ENCODE measurements around the gene PAWR. TPM values are rescaled to one million over a fixed set of nuclear protein-coding genes. Genes with fewer than 3 reads are reported as not detected.

PAWR gene
- total and polyA plus RNA-seq, 2 of the 13 experiments (the other 11 are each of a cell fraction or from before 2014, with no cell fraction given): 29.1 to 36.1 TPM

DNA sequence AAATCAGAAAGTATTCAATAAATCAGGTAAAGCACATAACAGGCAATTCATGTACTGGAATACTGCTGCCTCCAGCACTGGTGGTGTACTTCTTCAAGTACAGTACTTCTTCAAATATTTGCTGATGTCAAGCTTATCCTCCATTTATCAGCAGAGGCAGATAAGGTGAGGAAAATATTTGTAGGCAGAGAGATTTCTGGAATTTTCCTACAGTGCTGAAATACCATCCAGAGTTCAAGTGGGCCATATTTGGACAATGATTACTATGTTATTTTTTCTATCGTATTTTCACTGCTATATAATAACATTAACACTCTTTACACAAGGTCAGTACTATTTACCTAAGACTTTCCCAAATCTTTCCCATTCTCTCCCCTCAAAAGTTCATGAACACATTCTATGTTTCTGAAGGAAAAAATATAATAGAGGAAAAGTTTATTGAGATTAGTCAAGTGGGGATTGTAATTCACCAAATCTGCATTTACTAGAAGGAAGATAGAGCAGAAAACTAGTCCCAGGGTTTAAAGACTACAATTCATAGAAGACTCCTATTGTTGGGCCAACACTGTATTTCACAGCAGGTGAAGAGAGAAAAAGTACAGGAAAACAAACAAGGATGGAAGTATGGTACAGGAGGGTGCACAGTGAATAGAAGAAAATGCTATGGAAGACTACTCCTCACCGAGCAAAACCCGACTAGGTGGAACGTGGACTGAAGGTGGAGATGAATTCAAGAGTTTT lies 141.1 kb downstream of the PAWR start (continued):
- TF ChIP-seq, protein P1, sequence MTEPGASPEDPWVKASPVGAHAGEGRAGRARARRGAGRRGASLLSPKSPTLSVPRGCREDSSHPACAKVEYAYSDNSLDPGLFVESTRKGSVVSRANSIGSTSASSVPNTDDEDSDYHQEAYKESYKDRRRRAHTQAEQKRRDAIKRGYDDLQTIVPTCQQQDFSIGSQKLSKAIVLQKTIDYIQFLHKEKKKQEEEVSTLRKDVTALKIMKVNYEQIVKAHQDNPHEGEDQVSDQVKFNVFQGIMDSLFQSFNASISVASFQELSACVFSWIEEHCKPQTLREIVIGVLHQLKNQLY (CRISPR knock-in tag; IDR thresholded peaks at IDR 0.05): 0 out of 2 replicates have a peak, but pooled peaks have one; percentile 65
- TF ChIP-seq JUN (CRISPR knock-in tag; IDR thresholded peaks at IDR 0.05) (no peak), ZFP37 (CRISPR knock-in tag; IDR thresholded peaks at IDR 0.05; ENCODE audit: borderline replicate concordance) (no peak), TEAD3 (CRISPR knock-in tag; optimal IDR thresholded peaks at IDR 0.05; ENCODE audit: borderline replicate concordance) (peak; percentile 96), CBX1 (IDR thresholded peaks at IDR 0.05; ENCODE audit: low read depth) (no peak), HDAC2 (CRISPR knock-in tag; IDR thresholded peaks at IDR 0.05) (peak; percentile 85), STAG1 (CRISPR knock-in tag; IDR thresholded peaks at IDR 0.05) (0 out of 2 replicates have a peak, but pooled peaks have one; percentile 4), ZNF775 (CRISPR knock-in tag; IDR thresholded peaks at IDR 0.05; ENCODE audit: borderline replicate concordance) (no peak), ZNF317 (CRISPR knock-in tag; IDR thresholded peaks at IDR 0.05) (0 out of 2 replicates have a peak, but pooled peaks have one; percentile 24), MTA1 (CRISPR knock-in tag; IDR thresholded peaks at IDR 0.05; ENCODE audit: borderline replicate concordance) (no peak), JARID2 (CRISPR knock-in tag; IDR thresholded peaks at IDR 0.05; ENCODE audit: insufficient replicate concordance) (no peak), ELF1 (CRISPR knock-in tag; IDR thresholded peaks at IDR 0.05) (no peak), GATA4 (IDR thresholded peaks at IDR 0.05; ENCODE audit: borderline replicate concordance, low read depth) (peak; percentile 99), CREM (IDR thresholded peaks at IDR 0.05) (peak; percentile 73), CREM (CRISPR knock-in tag; IDR thresholded peaks at IDR 0.05) (no peak)
- TF ChIP-seq, protein P2, sequence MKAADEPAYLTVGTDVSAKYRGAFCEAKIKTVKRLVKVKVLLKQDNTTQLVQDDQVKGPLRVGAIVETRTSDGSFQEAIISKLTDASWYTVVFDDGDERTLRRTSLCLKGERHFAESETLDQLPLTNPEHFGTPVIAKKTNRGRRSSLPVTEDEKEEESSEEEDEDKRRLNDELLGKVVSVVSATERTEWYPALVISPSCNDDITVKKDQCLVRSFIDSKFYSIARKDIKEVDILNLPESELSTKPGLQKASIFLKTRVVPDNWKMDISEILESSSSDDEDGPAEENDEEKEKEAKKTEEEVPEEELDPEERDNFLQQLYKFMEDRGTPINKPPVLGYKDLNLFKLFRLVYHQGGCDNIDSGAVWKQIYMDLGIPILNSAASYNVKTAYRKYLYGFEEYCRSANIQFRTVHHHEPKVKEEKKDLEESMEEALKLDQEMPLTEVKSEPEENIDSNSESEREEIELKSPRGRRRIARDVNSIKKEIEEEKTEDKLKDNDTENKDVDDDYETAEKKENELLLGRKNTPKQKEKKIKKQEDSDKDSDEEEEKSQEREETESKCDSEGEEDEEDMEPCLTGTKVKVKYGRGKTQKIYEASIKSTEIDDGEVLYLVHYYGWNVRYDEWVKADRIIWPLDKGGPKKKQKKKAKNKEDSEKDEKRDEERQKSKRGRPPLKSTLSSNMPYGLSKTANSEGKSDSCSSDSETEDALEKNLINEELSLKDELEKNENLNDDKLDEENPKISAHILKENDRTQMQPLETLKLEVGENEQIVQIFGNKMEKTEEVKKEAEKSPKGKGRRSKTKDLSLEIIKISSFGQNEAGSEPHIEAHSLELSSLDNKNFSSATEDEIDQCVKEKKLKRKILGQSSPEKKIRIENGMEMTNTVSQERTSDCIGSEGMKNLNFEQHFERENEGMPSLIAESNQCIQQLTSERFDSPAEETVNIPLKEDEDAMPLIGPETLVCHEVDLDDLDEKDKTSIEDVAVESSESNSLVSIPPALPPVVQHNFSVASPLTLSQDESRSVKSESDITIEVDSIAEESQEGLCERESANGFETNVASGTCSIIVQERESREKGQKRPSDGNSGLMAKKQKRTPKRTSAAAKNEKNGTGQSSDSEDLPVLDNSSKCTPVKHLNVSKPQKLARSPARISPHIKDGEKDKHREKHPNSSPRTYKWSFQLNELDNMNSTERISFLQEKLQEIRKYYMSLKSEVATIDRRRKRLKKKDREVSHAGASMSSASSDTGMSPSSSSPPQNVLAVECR (CRISPR knock-in tag; IDR thresholded peaks at IDR 0.05; ENCODE audit: borderline replicate concordance): no peak; the same call in 1 of the 2 replicates
- TF ChIP-seq, protein P3, sequence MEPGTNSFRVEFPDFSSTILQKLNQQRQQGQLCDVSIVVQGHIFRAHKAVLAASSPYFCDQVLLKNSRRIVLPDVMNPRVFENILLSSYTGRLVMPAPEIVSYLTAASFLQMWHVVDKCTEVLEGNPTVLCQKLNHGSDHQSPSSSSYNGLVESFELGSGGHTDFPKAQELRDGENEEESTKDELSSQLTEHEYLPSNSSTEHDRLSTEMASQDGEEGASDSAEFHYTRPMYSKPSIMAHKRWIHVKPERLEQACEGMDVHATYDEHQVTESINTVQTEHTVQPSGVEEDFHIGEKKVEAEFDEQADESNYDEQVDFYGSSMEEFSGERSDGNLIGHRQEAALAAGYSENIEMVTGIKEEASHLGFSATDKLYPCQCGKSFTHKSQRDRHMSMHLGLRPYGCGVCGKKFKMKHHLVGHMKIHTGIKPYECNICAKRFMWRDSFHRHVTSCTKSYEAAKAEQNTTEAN (CRISPR knock-in tag; conservative IDR thresholded peaks at IDR 0.05): no peak
- TF ChIP-seq, protein P4, sequence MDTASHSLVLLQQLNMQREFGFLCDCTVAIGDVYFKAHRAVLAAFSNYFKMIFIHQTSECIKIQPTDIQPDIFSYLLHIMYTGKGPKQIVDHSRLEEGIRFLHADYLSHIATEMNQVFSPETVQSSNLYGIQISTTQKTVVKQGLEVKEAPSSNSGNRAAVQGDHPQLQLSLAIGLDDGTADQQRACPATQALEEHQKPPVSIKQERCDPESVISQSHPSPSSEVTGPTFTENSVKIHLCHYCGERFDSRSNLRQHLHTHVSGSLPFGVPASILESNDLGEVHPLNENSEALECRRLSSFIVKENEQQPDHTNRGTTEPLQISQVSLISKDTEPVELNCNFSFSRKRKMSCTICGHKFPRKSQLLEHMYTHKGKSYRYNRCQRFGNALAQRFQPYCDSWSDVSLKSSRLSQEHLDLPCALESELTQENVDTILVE (CRISPR knock-in tag; IDR thresholded peaks at IDR 0.05): no peak
- TF ChIP-seq, protein P5, sequence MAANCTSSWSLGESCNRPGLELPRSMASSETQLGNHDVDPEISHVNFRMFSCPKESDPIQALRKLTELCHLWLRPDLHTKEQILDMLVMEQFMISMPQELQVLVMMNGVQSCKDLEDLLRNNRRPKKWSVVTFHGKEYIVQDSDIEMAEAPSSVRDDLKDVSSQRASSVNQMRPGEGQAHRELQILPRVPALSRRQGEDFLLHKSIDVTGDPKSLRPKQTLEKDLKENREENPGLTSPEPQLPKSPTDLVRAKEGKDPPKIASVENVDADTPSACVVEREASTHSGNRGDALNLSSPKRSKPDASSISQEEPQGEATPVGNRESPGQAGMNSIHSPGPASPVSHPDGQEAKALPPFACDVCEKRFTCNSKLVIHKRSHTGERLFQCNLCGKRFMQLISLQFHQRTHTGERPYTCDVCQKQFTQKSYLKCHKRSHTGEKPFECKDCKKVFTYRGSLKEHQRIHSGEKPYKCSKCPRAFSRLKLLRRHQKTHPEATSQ (CRISPR knock-in tag; IDR thresholded peaks at IDR 0.05; ENCODE audit: borderline replicate concordance): peak; percentile 46; the same call in 1 of the 2 replicates
